Breast epithelium (tissue), 4 donors: ENCODE data around the gene GAL3ST2. TPM values are rescaled to one million over a fixed set of nuclear protein-coding genes. Genes with fewer than 3 reads are reported as not detected.

Experiments used
- DNase-seq, 2 donors: peaks; one replicate each; pipeline ENCODE4 v3.0.0-alpha.2; 2019; ENCODE audit warnings: low spot score in 2 of 2
- H3K27ac ChIP-seq, 2 donors: fragments of 200-600 bp; sonication (generic) in 1 of 2; one replicate each; pipeline ENCODE4 v1.5.1; 2016 to 2019; ENCODE audit warnings: mild to moderate bottlenecking in 1 of 2
- H3K27me3 ChIP-seq, 2 donors: fragments of 200-600 bp; sonication (generic) in 1 of 2; one replicate each; pipeline versions ENCODE4 v1.5.1 to v1.6.0; 2017 to 2019; ENCODE audit warnings: control low read depth in 1 of 2, mild to moderate bottlenecking in 1 of 2
- H3K36me3 ChIP-seq: fragments of 200-600 bp; one replicate; pipeline ENCODE4 v1.5.1; 2019
- H3K4me1 ChIP-seq, 2 donors: fragments of 200-600 bp; sonication (generic); one replicate each; pipeline ENCODE4 v1.5.1; 2016 to 2019; ENCODE audit warnings: control low read depth in 1 of 2
- H3K4me3 ChIP-seq, 3 donors: fragments of 200-600 bp; sonication (generic); 1 replicate in 2 of 3; 2 replicates in 1 of 3; pipeline ENCODE4 v1.5.1; 2016 to 2019; ENCODE audit warnings: mild to moderate bottlenecking in 3 of 3, moderate library complexity in 2 of 3
- H3K9me3 ChIP-seq, 2 donors: fragments of 200-600 bp; sonication (generic) in 1 of 2; one replicate each; pipeline ENCODE4 v1.5.1; 2016 to 2019; ENCODE audit warnings: control low read depth in 1 of 2
- POLR2A ChIP-seq: fragments of 450-650 bp; IDR thresholded peaks from one replicate; pipeline ENCODE4 v1.6.1; 2016; ENCODE audit warnings: antibody characterized with exemption, mild to moderate bottlenecking, moderate library complexity
- POLR2AphosphoS5 ChIP-seq, 3 donors: sonication (generic); formaldehyde crosslinking; IDR thresholded peaks; one replicate each; pipeline ENCODE4 v1.6.1; 2017; ENCODE audit warnings: antibody characterized with exemption in 3 of 3
- intact Hi-C: fragments of 100-400 bp; cut with DNase I; formaldehyde crosslinking; loops from one replicate; pipeline ENCODE4 v1.15.1; 2023; ENCODE audit warnings: low total_unique reads
- total RNA-seq, 3 donors: library from RNA; depleted of rRNA; stranded (reverse); fragments of >200 nt; gene quantifications; one replicate each; pipeline ENCODE4 v1.1.0, GENCODE V29; 2016
- TF ChIP-seq, protein P1 (sequence below), 3 donors: fragments of 450-650 bp; IDR thresholded peaks; one replicate each; pipeline ENCODE4 v1.5.1; 2016 to 2017; ENCODE audit warnings: antibody characterized with exemption in 3 of 3, mild to moderate bottlenecking in 3 of 3, moderate library complexity in 3 of 3

GAL3ST2 gene
- total RNA-seq, 3 donors from 2014 or later: 2.6 TPM; not detected in 2

DNA sequence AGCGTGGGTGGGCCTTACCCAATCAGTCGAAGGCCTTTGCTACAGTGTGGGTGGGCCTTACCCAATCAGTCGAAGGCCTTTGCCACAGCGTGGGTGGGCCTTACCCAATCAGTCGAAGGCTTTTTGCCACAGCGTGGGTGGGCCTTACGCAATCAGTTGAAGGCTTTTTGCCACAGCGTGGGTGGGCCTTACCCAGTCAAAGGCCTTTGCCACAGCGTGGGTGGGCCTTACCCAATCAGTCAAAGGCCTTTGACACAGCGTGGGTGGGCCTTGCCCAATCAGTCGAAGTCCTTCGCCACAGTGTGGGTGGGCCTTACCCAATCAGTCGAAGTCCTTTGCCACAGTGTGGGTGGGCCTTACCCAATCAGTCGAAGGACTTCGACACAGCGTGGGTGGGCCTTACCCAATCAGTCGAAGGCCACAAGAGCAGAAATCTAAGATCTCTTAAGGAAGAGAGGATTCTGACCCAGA, 16.3 kb upstream of the GAL3ST2 start:
- Histone ChIP-seq H3K36me3 (peaks cover 3% of the 10 kb centered on the region), H3K9me3 (no peaks in the 10 kb centered on the region), H3K27me3 (no peaks in the 10 kb centered on the region), H3K27ac (no peak overlapping the region), H3K4me1 (no peaks in the 10 kb centered on the region), H3K4me3 (no peak overlapping the region)
- DNase-seq: no peak
- TF ChIP-seq POLR2A (no peak), POLR2AphosphoS5 (IDR thresholded peaks at IDR 0.05) (no peak)
- TF ChIP-seq, protein P1, sequence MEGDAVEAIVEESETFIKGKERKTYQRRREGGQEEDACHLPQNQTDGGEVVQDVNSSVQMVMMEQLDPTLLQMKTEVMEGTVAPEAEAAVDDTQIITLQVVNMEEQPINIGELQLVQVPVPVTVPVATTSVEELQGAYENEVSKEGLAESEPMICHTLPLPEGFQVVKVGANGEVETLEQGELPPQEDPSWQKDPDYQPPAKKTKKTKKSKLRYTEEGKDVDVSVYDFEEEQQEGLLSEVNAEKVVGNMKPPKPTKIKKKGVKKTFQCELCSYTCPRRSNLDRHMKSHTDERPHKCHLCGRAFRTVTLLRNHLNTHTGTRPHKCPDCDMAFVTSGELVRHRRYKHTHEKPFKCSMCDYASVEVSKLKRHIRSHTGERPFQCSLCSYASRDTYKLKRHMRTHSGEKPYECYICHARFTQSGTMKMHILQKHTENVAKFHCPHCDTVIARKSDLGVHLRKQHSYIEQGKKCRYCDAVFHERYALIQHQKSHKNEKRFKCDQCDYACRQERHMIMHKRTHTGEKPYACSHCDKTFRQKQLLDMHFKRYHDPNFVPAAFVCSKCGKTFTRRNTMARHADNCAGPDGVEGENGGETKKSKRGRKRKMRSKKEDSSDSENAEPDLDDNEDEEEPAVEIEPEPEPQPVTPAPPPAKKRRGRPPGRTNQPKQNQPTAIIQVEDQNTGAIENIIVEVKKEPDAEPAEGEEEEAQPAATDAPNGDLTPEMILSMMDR (IDR thresholded peaks at IDR 0.05): no peak
- intact Hi-C loops: no loop called here

DNA sequence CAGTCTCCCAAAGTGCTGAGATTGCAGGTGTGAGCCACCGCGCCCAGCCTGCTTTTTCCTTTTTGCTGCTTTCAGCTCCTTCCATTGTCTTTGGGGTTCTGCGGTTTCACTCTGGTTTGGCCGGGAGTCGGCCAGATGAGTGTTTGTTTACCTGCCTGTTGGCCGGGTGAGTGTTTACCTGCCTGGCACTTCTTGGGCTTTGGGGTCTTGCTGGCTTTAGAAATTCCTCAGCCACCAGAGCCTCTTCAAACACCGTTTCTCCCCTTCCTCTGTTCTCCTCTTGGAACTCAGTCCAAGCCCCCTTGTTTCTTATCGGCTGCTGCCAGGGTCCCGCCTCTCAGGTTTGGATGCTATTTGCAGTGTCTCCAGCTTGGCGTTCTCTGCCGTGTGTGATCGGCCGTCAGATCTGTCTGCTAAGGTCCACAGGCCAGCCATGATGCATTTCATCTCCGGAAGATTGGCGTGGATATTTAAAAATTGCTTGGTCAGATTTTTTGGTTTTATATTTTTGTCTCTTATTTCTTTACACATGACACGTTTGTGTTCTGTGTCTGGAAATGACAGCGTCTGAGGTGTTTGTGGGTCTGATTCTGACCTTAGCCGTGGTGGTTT, 14.2 kb upstream of the GAL3ST2 start:
- Histone ChIP-seq H3K9me3 (no peaks in the 10 kb centered on the region), H3K4me1 (no peaks in the 10 kb centered on the region), H3K36me3 (no peaks in the 10 kb centered on the region), H3K27me3 (no peaks in the 10 kb centered on the region), H3K4me3 (no peak overlapping the region), H3K27ac (no peak overlapping the region)
- no peak for DNase-seq
- TF ChIP-seq POLR2A (no peak), POLR2AphosphoS5 (IDR thresholded peaks at IDR 0.05) (no peak)
- TF ChIP-seq, protein P1 (IDR thresholded peaks at IDR 0.05): no peak
- intact Hi-C loops: no loop called here

DNA sequence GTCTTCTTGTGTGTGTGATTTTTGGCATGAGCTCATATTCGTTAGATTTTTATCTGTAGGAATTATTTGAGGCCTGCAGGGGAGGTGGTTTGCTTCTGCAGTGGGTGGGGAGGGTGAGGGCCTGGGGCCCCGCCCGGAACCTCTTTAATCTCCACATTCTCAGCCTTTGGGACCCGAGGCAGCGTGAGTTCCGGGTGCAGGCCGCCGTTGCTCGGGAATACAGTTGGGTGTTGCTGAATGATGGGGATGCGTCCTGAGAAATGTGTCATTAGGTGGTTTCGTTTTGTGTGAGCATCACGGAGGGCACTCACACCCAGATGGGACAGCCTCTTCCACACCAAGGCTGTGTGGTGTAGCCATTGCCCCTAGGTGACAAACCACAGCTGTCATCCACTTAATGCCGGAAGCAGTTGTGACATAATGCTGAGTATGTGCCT, 13.7 kb upstream of the GAL3ST2 start:
- no peaks in the 10 kb centered on the region for H3K36me3 ChIP-seq
- intact Hi-C loops: no loop called here
- no peak for DNase-seq
- H3K27me3 ChIP-seq: no peaks in the 10 kb centered on the region
- TF ChIP-seq, protein P1 (IDR thresholded peaks at IDR 0.05): no peak
- TF ChIP-seq POLR2AphosphoS5 (IDR thresholded peaks at IDR 0.05): no peak
- no peak for TF ChIP-seq POLR2A
- H3K4me3 ChIP-seq: no peak overlapping the region
- H3K9me3 ChIP-seq: no peaks in the 10 kb centered on the region
- no peaks in the 10 kb centered on the region for H3K4me1 ChIP-seq
- no peak overlapping the region for H3K27ac ChIP-seq

DNA sequence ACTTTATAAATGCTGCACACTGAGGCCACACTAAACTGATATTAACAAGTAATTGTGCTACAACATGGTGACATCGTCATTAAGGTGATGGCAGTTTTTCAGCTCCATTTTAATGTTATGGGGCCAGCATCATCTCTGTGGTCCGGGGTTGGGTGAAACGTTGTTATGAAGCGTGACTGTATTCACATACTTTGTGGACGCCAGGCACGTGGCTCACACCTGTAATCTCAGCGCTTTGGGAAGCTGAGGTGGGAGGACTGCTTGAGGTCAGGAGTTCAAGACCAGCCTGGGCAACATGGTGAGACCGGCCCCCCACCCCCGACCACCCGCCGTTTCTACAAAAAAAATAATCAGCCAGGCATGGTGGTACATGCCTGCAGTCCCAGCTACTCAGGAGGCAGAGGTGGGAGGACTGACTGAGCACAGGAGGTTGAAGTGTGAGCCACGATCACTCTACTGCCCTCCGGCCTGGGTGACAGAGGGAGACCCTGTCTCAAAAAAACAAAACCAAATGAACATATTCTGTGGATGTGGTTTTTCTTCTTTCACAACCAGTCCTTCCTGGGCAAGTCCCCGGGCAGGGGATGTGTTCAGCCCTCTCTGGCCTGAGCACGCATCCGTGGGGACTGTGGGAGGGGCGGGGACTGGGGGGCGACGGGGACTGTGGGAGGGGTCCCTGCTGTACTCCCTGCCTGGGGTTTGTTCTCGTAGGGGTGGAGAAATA, 12.9 kb upstream of the GAL3ST2 start:
- TF ChIP-seq, protein P1 (IDR thresholded peaks at IDR 0.05): no peak
- no peak for TF ChIP-seq POLR2A
- no peak for TF ChIP-seq POLR2AphosphoS5 (IDR thresholded peaks at IDR 0.05)
- Histone ChIP-seq H3K36me3 (no peaks in the 10 kb centered on the region), H3K27ac (no peak overlapping the region), H3K27me3 (no peaks in the 10 kb centered on the region), H3K9me3 (no peaks in the 10 kb centered on the region), H3K4me1 (no peaks in the 10 kb centered on the region), H3K4me3 (no peak overlapping the region)
- intact Hi-C loops: no loop called here
- DNase-seq: no peak
